SJSA1 (cell line): ENCODE results near the gene LYPD1. TPM values are rescaled to one million over a fixed set of nuclear protein-coding genes. Genes with fewer than 3 reads are reported as not detected.

Experiments
- DNase-seq, 2 experiments: peaks; one replicate each; pipeline ENCODE4 v3.0.0-alpha.2; 2015 to 2020; ENCODE audit warnings: low spot score in 2 of 2, low read depth in 1 of 2
- H3K27ac ChIP-seq: fragments of 250-450 bp; sonication (Bioruptor Pico); 2 replicates; pipeline ENCODE4 v1.5.1; 2020; ENCODE audit warnings: mild to moderate bottlenecking, moderate library complexity
- H3K27me3 ChIP-seq: fragments of 250-450 bp; sonication (Bioruptor Pico); replicated peaks from 2 replicates; pipeline ENCODE4 v1.5.1; 2020; ENCODE audit warnings: mild to moderate bottlenecking, moderate library complexity
- H3K36me3 ChIP-seq: fragments of 250-450 bp; sonication (Bioruptor Pico); 2 replicates; pipeline ENCODE4 v1.5.1; 2020; ENCODE audit warnings: mild to moderate bottlenecking
- H3K4me1 ChIP-seq: fragments of 250-450 bp; sonication (Bioruptor Pico); replicated peaks from 2 replicates; pipeline ENCODE4 v1.6.1; 2021; ENCODE audit warnings: mild to moderate bottlenecking
- H3K4me3 ChIP-seq: fragments of 250-450 bp; sonication (Bioruptor Pico); 2 replicates; pipeline ENCODE4 v1.5.1; 2020; ENCODE audit warnings: mild to moderate bottlenecking
- H3K9me3 ChIP-seq: fragments of 250-450 bp; sonication (Bioruptor Pico); replicated peaks from 2 replicates; pipeline ENCODE4 v1.5.1; 2020; ENCODE audit warnings: mild to moderate bottlenecking
- total RNA-seq: library from RNA; depleted of rRNA; stranded (reverse); fragments of >200 nt; shearing (Covaris generic); gene quantifications from 2 replicates; pipeline ENCODE4 v1.2.3, GENCODE V29; 2014

The LYPD1 gene
- total RNA-seq, 1 experiment from 2014 or later: 75.9 TPM

DNA sequence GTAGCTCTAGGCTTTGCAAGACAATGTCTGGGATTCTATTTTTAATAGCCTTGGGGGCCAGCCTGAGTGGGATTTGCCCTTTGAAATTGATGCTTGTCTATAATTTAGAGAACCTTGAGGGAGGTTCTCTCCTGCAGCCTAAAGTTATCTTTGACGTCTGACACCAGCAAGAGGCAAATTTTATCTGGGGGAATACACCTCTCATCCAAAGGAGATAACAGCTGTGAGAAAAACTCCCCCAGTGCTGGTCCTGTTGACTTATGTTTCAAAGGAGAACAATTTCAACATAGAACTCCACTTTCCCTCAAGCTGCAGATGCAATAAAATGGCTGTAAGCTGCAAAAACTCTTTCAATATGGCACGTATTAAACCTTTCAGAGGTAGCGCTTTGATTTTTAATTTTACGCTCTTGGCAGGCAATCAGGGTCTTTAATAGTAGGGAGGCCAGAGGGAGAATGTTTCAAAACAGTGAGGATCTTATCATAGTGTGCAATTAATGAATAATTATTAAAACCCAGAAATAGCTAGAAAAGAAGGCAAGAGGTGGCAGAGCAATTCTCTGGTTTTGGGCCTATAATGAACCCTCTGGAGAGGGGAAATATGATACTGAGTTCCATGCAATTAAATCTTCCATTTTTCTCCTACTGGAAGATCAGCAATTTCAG lies 62.4 kb downstream of the LYPD1 start:
- H3K27me3 ChIP-seq: no peaks in the 10 kb centered on the region
- H3K4me1 ChIP-seq: no peaks in the 10 kb centered on the region
- no peaks in the 10 kb centered on the region for H3K9me3 ChIP-seq
- H3K36me3 ChIP-seq: no peaks in the 10 kb centered on the region
- no peak overlapping the region for H3K27ac ChIP-seq
- H3K4me3 ChIP-seq: no peak overlapping the region
- DNase-seq: no peak

DNA sequence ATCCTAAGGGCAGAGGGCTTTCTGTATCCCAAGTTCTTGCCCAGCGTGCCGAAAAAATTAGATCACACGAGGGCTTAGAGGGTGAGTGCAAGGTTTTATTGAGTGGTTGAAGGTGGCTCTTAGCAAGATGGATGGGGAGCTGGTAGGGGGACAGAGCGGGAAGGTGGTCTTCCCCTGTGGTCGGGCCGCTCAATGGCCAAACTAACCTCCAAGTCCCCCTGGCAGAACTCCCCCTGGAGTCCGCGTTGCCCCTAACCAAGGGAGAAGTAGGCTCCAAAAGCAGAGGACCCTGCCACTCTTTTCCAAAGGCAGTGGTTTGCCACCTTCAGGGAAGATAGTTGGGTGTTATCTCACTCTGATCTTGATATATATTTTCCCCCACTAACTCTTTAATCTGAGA lies 63.4 kb downstream of the LYPD1 start:
- no peaks in the 10 kb centered on the region for H3K36me3 ChIP-seq

DNA sequence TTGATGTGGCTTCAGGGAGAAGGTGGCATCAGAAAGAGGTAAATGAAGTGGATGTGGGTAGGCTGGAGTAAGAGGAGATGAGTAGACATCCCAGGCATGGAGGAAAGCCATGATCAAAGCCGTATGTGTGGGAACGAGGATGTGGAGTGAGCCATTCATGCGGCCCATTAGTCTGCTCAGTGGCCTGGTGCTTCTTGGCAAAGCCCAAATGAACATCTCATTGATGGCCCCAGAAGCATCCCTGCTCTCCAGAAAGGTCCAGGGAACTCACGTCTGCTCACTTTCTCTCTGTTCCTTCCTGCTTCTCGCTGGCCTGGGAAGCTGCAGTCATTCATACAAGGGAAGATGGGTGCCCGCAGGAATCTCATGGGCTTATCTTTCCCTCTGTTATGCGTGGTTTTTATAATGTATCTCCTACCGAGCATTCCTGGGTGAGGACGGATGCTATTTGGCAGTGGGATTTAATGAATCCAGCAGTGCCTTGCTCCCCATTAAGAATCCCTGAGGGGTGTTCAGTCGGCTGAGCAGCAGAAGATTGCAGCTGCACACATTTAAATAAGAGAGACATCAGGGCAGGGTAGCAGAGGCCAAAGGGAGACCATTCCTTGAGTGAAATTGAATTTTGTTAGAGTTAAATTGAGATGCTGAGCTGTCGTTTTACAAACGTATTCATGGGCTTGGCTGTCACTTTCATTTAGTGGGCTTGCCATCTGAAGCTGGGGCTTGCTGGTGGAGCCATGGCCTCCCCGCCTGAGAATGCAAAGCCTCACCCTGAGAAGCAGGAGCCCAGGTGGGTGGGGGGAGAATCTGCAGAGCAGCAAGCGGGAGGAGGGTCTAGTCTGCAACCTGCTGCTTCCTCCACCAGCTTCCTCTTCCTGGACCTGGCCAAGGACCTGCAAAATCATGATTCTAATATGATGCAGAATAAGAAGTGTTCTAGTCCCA lies 64.5 kb downstream of the LYPD1 start:
- no peak overlapping the region for H3K27ac ChIP-seq
- DNase-seq: no peak
- H3K4me1 ChIP-seq: no peaks in the 10 kb centered on the region

More for the DNA sequence above, 63.4 kb downstream of the LYPD1 start:
- no peak overlapping the region for H3K4me3 ChIP-seq
- H3K27me3 ChIP-seq: no peaks in the 10 kb centered on the region
- no peaks in the 10 kb centered on the region for H3K9me3 ChIP-seq
- H3K4me1 ChIP-seq: no peaks in the 10 kb centered on the region
- H3K27ac ChIP-seq: no peak overlapping the region
- no peak for DNase-seq

DNA sequence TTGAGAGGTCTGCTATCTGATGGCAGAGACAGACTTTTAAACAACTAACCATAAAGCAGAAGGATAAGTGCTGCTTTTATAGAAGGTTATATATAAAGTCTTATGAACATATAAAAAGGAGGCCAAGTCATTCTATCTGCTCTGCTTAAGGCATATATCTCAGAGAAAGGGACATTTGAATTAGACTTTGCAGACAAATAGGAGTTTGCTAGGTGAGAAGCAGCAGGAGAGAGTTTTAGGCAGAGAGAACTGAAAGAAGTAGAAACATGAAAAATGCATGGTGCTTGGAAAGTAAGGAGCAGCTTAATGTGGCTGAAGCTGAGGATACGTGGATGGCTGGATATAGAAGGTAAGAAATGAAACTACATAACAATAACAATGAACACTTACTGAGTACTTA lies 65.4 kb downstream of the LYPD1 start:
- Histone ChIP-seq H3K4me1 (no peaks in the 10 kb centered on the region), H3K27ac (no peak overlapping the region), H3K9me3 (no peaks in the 10 kb centered on the region), H3K4me3 (no peak overlapping the region), H3K27me3 (no peaks in the 10 kb centered on the region), H3K36me3 (no peaks in the 10 kb centered on the region)
- DNase-seq: no peak

More for the DNA sequence above, 64.5 kb downstream of the LYPD1 start:
- H3K4me3 ChIP-seq: no peak overlapping the region
- no peaks in the 10 kb centered on the region for H3K36me3 ChIP-seq
- no peaks in the 10 kb centered on the region for H3K27me3 ChIP-seq
- H3K9me3 ChIP-seq: no peaks in the 10 kb centered on the region

DNA sequence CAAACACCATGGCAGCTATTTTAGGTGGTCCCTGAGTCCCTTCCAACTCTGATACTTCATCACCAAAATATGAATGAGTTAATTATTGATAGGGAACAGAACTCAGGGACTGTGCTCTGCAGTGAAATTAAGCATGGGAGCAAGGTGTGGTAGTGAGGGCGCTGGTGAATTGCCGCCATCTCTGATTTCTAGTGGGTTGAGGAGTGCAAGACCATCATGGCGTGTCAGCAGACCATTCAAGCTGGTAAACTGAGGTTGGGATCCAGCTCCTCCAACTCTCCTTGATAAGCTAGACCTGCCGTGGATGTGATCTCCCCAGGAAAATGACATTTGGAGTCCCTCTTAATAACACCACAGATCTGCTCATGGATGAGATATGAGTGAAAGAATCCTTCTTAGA lies 70.4 kb downstream of the LYPD1 start:
- no peak overlapping the region for H3K4me3 ChIP-seq
- H3K36me3 ChIP-seq: no peaks in the 10 kb centered on the region
- no peaks in the 10 kb centered on the region for H3K4me1 ChIP-seq
- DNase-seq: no peak
- no peaks in the 10 kb centered on the region for H3K9me3 ChIP-seq
- H3K27me3 ChIP-seq: no peaks in the 10 kb centered on the region; the same call in 1 of the 2 replicates
- H3K27ac ChIP-seq: no peak overlapping the region

DNA sequence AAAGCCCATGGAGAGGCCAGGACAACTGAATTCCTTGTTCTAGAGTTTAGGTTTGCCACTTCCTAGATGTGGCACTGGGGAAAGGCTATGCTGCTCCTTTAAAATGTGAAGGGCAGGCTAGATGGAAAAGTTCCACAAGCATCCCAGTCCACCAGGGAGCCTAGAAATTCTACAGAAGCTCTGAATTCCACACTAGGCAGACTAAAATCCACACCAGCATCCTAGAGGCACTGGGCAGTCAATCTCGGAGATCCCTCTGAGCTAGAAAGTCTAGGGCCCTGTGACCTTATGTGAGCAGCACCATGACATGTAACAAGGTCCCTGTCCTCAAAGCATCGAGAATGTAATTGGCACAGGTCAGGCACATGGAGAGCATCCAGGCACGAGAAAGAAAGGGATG lies 71.5 kb downstream of the LYPD1 start:
- no peaks in the 10 kb centered on the region for H3K9me3 ChIP-seq
- H3K4me3 ChIP-seq: no peak overlapping the region
- DNase-seq: no peak
- H3K36me3 ChIP-seq: no peaks in the 10 kb centered on the region
- H3K27me3 ChIP-seq: no peaks in the 10 kb centered on the region; the same call in 1 of the 2 replicates
- no peaks in the 10 kb centered on the region; the same call in 1 of the 2 replicates for H3K4me1 ChIP-seq
- H3K27ac ChIP-seq: no peak overlapping the region

DNA sequence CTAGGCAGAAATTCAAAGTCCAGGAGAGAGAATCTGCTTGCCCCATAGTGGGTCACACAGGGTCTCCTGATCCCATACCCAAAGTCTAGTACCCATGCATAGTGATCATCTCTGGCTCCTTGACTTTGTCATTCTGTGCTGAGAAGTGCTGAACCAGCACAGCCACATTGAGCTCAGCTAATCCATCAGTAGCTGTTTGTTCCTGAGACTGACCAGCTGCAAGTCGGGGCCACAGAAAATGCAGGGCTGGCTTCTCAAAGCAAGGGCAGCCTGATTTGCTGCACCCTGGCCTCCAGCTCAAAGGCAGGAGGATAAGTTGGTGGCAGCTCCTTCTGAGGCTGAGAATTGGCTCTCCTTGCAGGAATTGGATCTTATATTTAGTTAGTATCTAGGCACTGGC lies 72.2 kb downstream of the LYPD1 start:
- no peaks in the 10 kb centered on the region for H3K36me3 ChIP-seq
- no peak overlapping the region for H3K27ac ChIP-seq
- peaks cover 7% of the 10 kb centered on the region for H3K4me1 ChIP-seq
- no peak overlapping the region for H3K4me3 ChIP-seq
- DNase-seq: no peak
- H3K27me3 ChIP-seq: no peaks in the 10 kb centered on the region; the same call in 1 of the 2 replicates
- H3K9me3 ChIP-seq: no peaks in the 10 kb centered on the region

DNA sequence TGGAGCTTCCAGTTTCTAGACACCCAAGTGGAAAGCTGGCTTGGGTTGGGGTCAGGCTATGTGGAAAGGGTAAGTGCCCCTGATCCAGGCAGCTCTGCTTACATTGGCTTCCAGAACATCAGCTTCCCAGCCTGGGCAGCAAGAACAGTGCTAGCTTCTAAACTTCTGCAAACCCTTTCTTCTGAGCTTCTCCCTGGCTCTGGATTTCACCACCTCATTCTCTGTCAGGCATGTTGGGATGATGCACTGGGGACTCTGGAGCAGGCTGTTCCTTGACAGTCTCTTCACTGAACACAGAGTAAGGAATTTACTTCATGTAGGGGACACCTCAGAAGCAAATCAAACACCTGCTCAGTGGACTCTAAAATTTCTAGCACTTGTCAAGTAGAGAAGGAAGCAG lies 72.8 kb downstream of the LYPD1 start:
- H3K27me3 ChIP-seq: no peaks in the 10 kb centered on the region; the same call in 1 of the 2 replicates
- H3K36me3 ChIP-seq: no peaks in the 10 kb centered on the region
- 0 out of 2 replicates have a peak, but pooled peaks cover under 1% of the 10 kb centered on the region for H3K9me3 ChIP-seq
- DNase-seq: no peak
- H3K4me1 ChIP-seq: peaks cover 7% of the 10 kb centered on the region
- no peak overlapping the region for H3K4me3 ChIP-seq
- H3K27ac ChIP-seq: no peak overlapping the region

DNA sequence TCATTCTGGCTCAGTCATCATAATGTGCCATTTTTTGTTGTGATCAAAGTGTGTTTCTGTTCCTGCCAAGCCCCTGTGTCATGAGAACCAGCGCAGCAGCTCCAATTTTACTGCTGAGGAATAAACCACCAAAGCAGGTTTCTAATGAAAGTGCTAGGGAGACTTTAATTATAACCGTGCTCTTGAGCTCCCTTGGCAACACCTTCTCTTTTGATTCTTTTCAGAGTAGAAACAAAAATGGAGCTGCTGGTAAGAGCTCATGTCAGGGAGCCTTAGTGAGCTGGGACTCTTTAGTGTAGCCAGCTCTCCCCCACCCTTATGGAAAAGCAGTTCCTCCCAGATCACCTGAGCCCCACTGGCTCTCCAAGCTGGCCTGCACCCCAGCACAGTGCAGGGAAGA lies 74.3 kb downstream of the LYPD1 start:
- no peak overlapping the region for H3K4me3 ChIP-seq
- 0 out of 2 replicates have a peak, but pooled peaks cover 2% of the 10 kb centered on the region for H3K9me3 ChIP-seq
- DNase-seq: no peak
- H3K36me3 ChIP-seq: no peaks in the 10 kb centered on the region
- no peaks in the 10 kb centered on the region; the same call in 1 of the 2 replicates for H3K27me3 ChIP-seq
- peaks cover 7% of the 10 kb centered on the region for H3K4me1 ChIP-seq
- H3K27ac ChIP-seq: no peak overlapping the region

DNA sequence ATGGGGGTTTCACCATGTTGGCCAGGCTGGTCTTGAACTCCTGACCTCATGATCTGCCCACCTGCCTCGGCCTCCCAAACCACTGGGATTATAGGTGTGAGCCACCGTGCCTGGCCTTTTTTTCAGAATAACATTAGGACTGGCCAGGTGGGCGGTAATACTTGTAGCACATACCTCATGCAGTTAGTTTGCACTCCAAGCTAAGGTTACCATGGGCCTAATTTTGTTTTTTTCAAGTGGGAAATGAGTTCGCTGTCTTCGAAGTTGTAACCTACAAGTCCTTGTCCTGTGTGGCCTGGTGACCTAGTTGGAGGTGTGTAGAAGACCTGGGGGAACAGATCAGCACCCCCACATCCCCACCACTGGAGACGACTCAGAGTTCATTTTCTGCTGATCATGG lies 74.8 kb downstream of the LYPD1 start:
- Histone ChIP-seq H3K4me1 (peaks cover 7% of the 10 kb centered on the region), H3K27ac (no peak overlapping the region), H3K9me3 (0 out of 2 replicates have a peak, but pooled peaks cover 2% of the 10 kb centered on the region), H3K4me3 (no peak overlapping the region), H3K27me3 (no peaks in the 10 kb centered on the region; the same call in 1 of the 2 replicates), H3K36me3 (no peaks in the 10 kb centered on the region)
- no peak for DNase-seq
